ENCODE data around the gene ZNF581.

DNA sequence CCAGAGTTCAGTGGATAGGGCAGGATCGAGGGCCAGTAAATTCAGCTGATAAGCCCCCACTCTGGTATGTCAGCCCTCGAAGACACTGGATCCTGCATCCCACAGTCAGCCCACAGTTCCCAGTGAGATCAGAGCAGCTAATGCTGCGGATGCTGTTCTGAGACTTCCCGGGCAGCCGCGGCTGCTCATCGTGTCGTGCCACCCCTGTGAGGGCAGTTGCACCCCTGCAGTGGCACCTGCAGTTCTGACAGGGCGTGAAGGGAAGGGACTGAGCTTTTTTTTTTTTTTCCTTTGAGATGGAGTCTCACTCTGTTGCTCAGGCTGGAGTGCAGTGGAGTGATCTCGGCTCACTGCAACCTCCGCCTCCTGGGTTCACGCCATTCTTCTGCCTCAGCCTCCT, 24.1 kb downstream of the ZNF581 start:
- no peak for TF ChIP-seq CTCF (IDR thresholded peaks at IDR 0.05)
- no peak for TF ChIP-seq EP300 (IDR thresholded peaks at IDR 0.05)

Measured in tibial nerve (tissue), 4 donors.